K562 (cell line): ENCODE results near the gene S100A4. TPM values are rescaled to one million over a fixed set of nuclear protein-coding genes. Genes with fewer than 3 reads are reported as not detected.

Source experiments
- BACH1 ChIP-seq: fragments of 200-800 bp; sonication (Bioruptor generic); IDR thresholded peaks from 2 replicates; pipeline ENCODE4 v1.6.1; 2016; ENCODE audit warnings: missing genetic modification characterization, missing compliant biosample characterization
- BCOR ChIP-seq: fragments of 450-650 bp; IDR thresholded peaks from 2 replicates; pipeline ENCODE4 v1.6.1; 2016
- EP300 ChIP-seq: IDR thresholded peaks from 2 replicates; pipeline ENCODE4 v1.6.1; 2012; ENCODE audit warnings: low read length, improper control_type of control experiment
- KDM1A ChIP-seq, 2 experiments: fragments of 450-650 bp; IDR thresholded peaks; 2 replicates each; pipeline ENCODE4 v1.6.1; 2016; ENCODE audit warnings: mild to moderate bottlenecking in 2 of 2
- MIER1 ChIP-seq: fragments of 450-650 bp; IDR thresholded peaks from 2 replicates; pipeline ENCODE4 v1.6.1; 2016; ENCODE audit warnings: antibody characterized with exemption, mild to moderate bottlenecking, low read depth
- NR3C1 ChIP-seq: sonication (generic); formaldehyde crosslinking; IDR thresholded peaks from 2 replicates; pipeline ENCODE4 v1.8.1; 2022; ENCODE audit warnings: missing genetic modification reagents
- POLR3G ChIP-seq: IDR thresholded peaks from 2 replicates; pipeline ENCODE4 v1.6.1; 2011; ENCODE audit not compliant: insufficient read length, insufficient replicate concordance; ENCODE audit errors: extremely low read depth
- RBM17 ChIP-seq: fragments of 200-400 bp; formaldehyde crosslinking; IDR thresholded peaks from 2 replicates; pipeline ENCODE4 v1.6.1; 2017; ENCODE audit warnings: low read depth, mild to moderate bottlenecking, low read length, borderline replicate concordance
- ZKSCAN8 ChIP-seq: fragments of 200-800 bp; sonication (Bioruptor generic); IDR thresholded peaks from 2 replicates; pipeline ENCODE4 v1.6.1; 2016; ENCODE audit warnings: missing genetic modification characterization, missing compliant biosample characterization
- polyA plus RNA-seq, 8 experiments: library from polyadenylated mRNA; depleted of rRNA in 4 of 8; stranded (reverse) in 5 of 8; unstranded in 3 of 8; fragments of >200 nt; fragmentation: Nextera tagmentation in 2 of 8; fragmentation: Illumina TruSeq in 1 of 8; extraction: Ambion mirVana in 2 of 8; extraction: Trizol in 1 of 8; gene quantifications; 2 replicates each; pipeline versions ENCODE4 v1.2.1 to v1.2.3, GENCODE V29; 2011 to 2014; ENCODE audit warnings: inconsistent platforms in 1 of 8, missing spikeins in 1 of 8
- total RNA-seq, 7 experiments: library from RNA; depleted of rRNA in 6 of 7; stranded (reverse); fragments of >200 nt in 6 of 7; fragmentation: Illumina TruSeq in 2 of 7; extraction: Trizol in 2 of 7; gene quantifications; 2 replicates each; pipeline versions ENCODE4 v1.2.1 to v1.2.3, GENCODE V29; 2011 to 2021; ENCODE audit warnings: low replicate concordance in 1 of 7
- TF ChIP-seq, protein P1 (sequence below): fragments of 450-650 bp; IDR thresholded peaks from 2 replicates; pipeline ENCODE4 v1.6.1; 2016
- TF ChIP-seq, protein P2 (sequence below): sonication (generic); formaldehyde crosslinking; IDR thresholded peaks from 2 replicates; pipeline ENCODE4 v1.8.0; 2022; ENCODE audit warnings: missing genetic modification reagents, mild to moderate bottlenecking, borderline replicate concordance
- TF ChIP-seq, protein P3 (sequence below): fragments of 250-450 bp; sonication (Bioruptor Pico); IDR thresholded peaks from 2 replicates; pipeline ENCODE4 v1.6.1; 2021; ENCODE audit warnings: mild to moderate bottlenecking
- TF ChIP-seq, protein P4 (sequence below), 2 experiments: IDR thresholded peaks; 2 replicates each; pipeline ENCODE4 v1.6.1; 2011; ENCODE audit warnings: borderline replicate concordance in 1 of 2, control low read depth in 1 of 2, low read depth in 1 of 2, low read length in 1 of 2, mild to moderate bottlenecking in 1 of 2, mixed read lengths in 1 of 2, moderate library complexity in 1 of 2; ENCODE audit not compliant: insufficient read depth in 1 of 2, insufficient read length in 1 of 2, poor library complexity in 1 of 2, severe bottlenecking in 1 of 2; ENCODE audit errors: extremely low read depth in 1 of 2
- TF ChIP-seq, protein P5 (sequence below): fragments of 250-450 bp; sonication (Bioruptor Pico); IDR thresholded peaks from 2 replicates; pipeline ENCODE4 v1.4.0; 2020; ENCODE audit warnings: mild to moderate bottlenecking
- TF ChIP-seq, protein P6 (sequence below): fragments of 250-450 bp; sonication (Bioruptor Pico); IDR thresholded peaks from 2 replicates; pipeline ENCODE4 v1.8.0; 2022; ENCODE audit warnings: moderate library complexity, mild to moderate bottlenecking, inconsistent platforms
- TF ChIP-seq, protein P7 (sequence below), 2 experiments: fragments of 450-650 bp in 1 of 2; sonication (generic) in 1 of 2; formaldehyde crosslinking in 1 of 2; IDR thresholded peaks in 1 of 2; conservative IDR thresholded peaks in 1 of 2; 2 replicates each; pipeline versions ENCODE4 v1.6.1 to v1.8.1; 2016 to 2023; ENCODE audit warnings: mild to moderate bottlenecking in 2 of 2, moderate library complexity in 2 of 2, inconsistent platforms in 1 of 2, missing genetic modification reagents in 1 of 2

The S100A4 gene
- total and polyA plus RNA-seq, 9 of the 15 experiments (the other 6 are each of a cell fraction or from before 2014, with no cell fraction given): 3.7 to 20.1 (median 11.2) TPM

DNA sequence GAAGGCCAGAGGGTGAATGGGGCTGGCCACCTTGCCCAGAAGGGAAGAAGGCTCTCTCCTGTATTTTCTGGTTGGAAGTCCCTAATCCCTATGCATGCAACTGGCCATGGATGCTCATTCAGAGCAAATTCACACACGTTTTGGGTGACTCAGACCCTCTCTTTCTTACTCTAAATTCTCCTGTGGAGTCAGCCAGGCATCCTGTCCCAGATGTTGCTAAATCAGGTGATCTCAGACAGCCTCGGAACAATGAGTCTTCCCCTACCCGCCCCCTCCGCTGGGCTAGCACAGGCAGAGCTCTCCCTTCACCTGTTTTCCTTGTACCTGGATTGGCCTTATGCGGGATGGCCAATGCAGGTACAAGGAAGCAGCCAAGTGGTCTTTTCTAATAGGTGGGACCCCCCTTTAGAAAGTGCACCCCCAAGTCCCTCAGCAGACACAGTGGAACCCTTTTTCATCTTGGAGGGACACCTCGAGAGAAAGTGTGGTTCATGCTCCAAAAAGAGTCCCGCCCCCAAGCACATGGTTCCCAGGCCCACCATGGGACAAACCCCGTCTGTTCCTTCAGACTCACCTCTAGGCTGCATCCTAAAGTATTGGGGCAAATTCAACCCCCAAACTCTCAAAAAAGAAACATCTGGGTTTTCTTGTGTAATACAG is 18.5 kb downstream of the S100A4 start (continued):
- TF ChIP-seq, protein P1, sequence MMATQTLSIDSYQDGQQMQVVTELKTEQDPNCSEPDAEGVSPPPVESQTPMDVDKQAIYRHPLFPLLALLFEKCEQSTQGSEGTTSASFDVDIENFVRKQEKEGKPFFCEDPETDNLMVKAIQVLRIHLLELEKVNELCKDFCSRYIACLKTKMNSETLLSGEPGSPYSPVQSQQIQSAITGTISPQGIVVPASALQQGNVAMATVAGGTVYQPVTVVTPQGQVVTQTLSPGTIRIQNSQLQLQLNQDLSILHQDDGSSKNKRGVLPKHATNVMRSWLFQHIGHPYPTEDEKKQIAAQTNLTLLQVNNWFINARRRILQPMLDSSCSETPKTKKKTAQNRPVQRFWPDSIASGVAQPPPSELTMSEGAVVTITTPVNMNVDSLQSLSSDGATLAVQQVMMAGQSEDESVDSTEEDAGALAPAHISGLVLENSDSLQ: no peak
- TF ChIP-seq NR3C1: no peak
- TF ChIP-seq, protein P2, sequence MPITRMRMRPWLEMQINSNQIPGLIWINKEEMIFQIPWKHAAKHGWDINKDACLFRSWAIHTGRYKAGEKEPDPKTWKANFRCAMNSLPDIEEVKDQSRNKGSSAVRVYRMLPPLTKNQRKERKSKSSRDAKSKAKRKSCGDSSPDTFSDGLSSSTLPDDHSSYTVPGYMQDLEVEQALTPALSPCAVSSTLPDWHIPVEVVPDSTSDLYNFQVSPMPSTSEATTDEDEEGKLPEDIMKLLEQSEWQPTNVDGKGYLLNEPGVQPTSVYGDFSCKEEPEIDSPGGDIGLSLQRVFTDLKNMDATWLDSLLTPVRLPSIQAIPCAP: no peak
- TF ChIP-seq, protein P3, sequence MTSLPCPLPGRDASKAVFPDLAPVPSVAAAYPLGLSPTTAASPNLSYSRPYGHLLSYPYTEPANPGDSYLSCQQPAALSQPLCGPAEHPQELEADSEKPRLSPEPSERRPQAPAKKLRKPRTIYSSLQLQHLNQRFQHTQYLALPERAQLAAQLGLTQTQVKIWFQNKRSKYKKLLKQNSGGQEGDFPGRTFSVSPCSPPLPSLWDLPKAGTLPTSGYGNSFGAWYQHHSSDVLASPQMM (CRISPR knock-in tag): no peak
- TF ChIP-seq RBM17: no peak
- TF ChIP-seq POLR3G: no peak
- TF ChIP-seq, protein P4, sequence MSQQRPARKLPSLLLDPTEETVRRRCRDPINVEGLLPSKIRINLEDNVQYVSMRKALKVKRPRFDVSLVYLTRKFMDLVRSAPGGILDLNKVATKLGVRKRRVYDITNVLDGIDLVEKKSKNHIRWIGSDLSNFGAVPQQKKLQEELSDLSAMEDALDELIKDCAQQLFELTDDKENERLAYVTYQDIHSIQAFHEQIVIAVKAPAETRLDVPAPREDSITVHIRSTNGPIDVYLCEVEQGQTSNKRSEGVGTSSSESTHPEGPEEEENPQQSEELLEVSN (IDR thresholded peaks at IDR 0.05; ENCODE audit: borderline replicate concordance in 1 of 2, extremely low read depth in 1 of 2, insufficient read depth in 1 of 2, insufficient read length in 1 of 2, low read depth in 1 of 2, low read length in 1 of 2, poor library complexity in 1 of 2, severe bottlenecking in 1 of 2): peak in 1 of 2 experiments; percentile 30
- TF ChIP-seq KDM1A (IDR thresholded peaks at IDR 0.05): no peak
- no peak for TF ChIP-seq MIER1
- TF ChIP-seq, protein P5, sequence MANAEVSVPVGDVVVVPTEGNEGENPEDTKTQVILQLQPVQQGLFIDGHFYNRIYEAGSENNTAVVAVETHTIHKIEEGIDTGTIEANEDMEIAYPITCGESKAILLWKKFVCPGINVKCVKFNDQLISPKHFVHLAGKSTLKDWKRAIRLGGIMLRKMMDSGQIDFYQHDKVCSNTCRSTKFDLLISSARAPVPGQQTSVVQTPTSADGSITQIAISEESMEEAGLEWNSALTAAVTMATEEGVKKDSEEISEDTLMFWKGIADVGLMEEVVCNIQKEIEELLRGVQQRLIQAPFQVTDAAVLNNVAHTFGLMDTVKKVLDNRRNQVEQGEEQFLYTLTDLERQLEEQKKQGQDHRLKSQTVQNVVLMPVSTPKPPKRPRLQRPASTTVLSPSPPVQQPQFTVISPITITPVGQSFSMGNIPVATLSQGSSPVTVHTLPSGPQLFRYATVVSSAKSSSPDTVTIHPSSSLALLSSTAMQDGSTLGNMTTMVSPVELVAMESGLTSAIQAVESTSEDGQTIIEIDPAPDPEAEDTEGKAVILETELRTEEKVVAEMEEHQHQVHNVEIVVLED: no peak
- TF ChIP-seq ZKSCAN8 (CRISPR knock-in tag): no peak
- TF ChIP-seq BACH1 (tag): no peak
- TF ChIP-seq, protein P6, sequence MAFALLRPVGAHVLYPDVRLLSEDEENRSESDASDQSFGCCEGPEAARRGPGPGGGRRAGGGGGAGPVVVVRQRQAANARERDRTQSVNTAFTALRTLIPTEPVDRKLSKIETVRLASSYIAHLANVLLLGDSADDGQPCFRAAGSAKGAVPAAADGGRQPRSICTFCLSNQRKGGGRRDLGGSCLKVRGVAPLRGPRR: no peak
- no peak for TF ChIP-seq EP300
- TF ChIP-seq, protein P7, sequence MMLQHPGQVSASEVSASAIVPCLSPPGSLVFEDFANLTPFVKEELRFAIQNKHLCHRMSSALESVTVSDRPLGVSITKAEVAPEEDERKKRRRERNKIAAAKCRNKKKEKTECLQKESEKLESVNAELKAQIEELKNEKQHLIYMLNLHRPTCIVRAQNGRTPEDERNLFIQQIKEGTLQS (IDR thresholded peaks at IDR 0.05): 0 out of 2 replicates have a peak, but pooled peaks have one; percentile 22
- TF ChIP-seq, protein P7 (CRISPR knock-in tag; conservative IDR thresholded peaks at IDR 0.05): no peak
- no peak for TF ChIP-seq BCOR
- TF ChIP-seq, all 486 proteins: peak for 4
